WI38 (cell line): ENCODE measurements around the gene P3H4.
"Not testable (repeated sequence)": the region's sequence is repeated elsewhere in the genome, so short reads cannot be mapped to it uniquely, and the experiment has no call there.

Experiments used
- H3K4me3 ChIP-seq: 2 replicates; pipeline ENCODE4 v1.5.1; 2011; ENCODE audit warnings: low read depth, mild to moderate bottlenecking, control low read depth, low read length
- TF ChIP-seq, protein P1 (sequence below): IDR thresholded peaks from 2 replicates; pipeline ENCODE4 v1.5.1; 2012; ENCODE audit warnings: low read depth, mild to moderate bottlenecking, control low read depth, low read length

Gene P3H4

DNA sequence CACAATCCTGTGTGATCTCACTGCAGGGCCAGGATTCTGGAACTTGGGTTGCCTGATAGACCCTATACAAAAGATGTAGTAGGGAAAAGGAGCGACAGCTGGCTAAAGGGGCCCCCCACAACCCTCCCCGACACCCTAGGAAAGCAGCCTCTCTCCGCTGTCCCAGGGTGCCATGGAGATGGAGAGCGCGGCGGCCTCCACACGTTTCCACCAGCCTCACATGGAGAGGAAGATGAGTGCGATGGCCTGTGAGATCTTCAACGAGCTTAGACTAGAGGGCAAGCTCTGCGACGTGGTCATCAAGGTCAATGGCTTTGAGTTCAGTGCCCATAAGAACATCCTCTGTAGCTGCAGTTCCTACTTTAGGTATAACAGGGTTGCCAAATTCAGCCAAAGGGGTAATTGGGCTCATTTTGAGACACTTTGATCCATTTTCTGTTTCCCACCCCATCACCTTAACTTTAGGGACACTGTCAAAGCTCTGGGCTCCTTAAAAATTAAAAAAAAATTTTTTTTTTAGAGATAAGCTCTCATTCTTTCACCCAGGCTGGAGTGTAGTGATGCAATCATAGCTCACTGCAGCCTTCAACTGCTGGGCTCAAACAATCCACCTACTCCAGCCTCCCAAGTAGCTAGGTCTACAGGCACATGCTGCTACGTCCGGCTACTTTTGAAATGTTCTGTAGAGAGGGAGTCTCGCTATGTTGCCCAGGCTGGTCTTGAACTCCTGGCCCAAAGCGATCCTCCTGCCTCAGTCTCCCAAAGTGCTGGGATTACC is 26.2 kb upstream of the P3H4 start, which contains the start of gene KLHL10:
TSS of gene KLHL10 (plus strand) at position 65 of the 778 bp plus-strand sequence. CDS start at position 173, 108 bp downstream.
- H3K4me3 ChIP-seq, result no peak within 1 kb of the TSS
- TF ChIP-seq, protein P1, sequence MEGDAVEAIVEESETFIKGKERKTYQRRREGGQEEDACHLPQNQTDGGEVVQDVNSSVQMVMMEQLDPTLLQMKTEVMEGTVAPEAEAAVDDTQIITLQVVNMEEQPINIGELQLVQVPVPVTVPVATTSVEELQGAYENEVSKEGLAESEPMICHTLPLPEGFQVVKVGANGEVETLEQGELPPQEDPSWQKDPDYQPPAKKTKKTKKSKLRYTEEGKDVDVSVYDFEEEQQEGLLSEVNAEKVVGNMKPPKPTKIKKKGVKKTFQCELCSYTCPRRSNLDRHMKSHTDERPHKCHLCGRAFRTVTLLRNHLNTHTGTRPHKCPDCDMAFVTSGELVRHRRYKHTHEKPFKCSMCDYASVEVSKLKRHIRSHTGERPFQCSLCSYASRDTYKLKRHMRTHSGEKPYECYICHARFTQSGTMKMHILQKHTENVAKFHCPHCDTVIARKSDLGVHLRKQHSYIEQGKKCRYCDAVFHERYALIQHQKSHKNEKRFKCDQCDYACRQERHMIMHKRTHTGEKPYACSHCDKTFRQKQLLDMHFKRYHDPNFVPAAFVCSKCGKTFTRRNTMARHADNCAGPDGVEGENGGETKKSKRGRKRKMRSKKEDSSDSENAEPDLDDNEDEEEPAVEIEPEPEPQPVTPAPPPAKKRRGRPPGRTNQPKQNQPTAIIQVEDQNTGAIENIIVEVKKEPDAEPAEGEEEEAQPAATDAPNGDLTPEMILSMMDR, result no peak

DNA sequence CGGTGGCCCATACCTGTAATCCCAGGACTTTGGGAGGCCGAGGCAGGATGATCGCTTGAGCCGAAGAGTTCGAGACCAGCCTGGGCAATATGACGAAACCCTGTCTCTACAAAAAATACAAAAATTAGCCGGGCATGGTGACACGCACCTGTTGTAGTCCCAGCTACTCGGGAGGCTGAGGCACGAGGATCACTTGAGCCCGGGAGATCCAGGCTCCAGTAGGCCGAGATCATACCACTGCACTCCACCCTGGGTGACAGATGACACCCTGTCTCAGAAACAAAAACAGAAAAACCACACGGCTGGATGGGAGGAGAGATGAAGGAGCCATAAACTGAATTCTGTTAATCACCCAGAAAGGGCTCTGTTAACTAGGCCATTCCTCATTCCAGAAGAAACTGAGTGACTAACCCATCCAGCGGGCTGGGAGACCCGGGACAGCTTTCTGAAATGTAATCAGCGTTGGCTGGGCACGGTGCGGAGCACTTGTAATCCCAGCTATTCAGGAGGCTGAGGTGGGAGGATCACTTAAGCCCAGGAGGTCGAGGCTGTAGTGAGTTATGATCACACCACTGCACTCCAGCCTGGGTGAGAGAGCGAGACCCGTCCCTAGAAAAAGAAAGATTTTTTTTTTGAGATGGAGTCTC is 24.9 kb upstream of the P3H4 start:
- peak overlapping the region; percentile 69 for H3K4me3 ChIP-seq
- TF ChIP-seq, protein P1, result no peak

DNA sequence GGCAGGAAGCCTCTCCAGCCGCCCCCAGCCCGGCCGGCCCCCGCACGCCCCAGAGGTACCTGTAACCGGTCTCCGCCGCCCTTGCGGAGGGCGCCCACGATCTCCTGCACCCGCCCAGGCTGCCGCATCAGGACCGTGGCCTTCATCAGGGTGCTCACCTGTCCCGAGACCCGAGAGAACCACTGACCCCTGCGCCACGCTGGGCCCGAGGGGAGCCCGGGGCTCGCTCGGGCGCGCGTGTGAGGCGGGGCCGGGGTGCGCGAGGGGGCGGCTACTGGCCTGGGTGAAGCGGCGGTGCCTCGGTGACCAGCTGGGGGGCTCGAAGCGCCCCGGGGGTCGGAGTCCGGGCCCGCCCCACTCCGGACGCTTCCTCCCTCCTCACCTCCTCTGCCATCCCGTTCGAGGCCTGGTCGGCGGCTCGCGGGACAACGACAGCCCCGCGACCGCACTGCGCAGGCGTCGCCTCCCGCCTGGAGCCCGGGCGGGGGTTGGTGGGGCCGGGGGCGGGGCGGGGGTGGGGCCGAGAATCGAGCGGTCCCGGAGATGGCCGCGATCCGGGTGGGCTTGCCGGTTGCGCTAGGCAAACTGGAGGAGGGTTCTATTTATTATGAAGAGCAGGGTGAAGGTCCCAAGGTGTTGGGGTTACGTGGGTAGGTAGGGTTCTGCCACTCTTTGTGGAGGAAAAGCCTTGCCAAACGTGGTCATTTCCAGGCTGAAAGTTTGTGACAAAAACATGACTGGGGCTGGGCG is 24.2 kb upstream of the P3H4 start, which contains the start of gene NT5C3B:
TSS of gene NT5C3B (minus strand) at position 433 of the 750 bp plus-strand sequence. CDS start at position 394, 39 bp downstream.
- TF ChIP-seq, protein P1, result no peak
- H3K4me3 ChIP-seq, result peak within 1 kb of the TSS; percentile 69

DNA sequence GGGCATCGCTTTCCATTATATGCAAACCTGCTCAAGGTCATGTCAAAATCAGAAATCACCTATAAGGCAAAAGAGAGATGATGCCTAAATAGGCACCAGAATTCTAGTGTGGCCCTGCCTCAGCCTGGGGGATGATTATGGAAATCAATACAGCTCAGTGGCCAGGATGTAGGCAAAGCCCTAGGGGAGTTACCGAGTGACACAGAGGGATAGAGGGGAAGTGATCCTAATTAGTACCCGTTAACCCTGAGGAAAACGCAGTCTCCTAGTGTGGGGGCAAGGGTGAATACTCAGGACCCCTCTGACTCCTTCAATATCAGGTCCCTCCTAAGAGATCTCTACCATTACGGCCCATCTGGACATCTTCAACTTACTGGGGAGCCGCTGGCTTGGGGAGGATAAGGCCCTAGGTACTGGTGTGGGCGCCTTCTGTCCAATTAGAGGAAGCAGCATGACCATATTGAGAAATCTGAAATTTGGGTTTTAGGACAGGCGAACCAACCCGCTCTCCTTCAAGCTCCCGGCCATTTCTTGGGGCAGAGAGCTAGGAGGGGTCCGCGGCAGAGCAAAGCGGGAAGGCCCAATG is 23.6 kb upstream of the P3H4 start:
- TF ChIP-seq, protein P1, result no peak
- peak overlapping the region; percentile 69 for H3K4me3 ChIP-seq

DNA sequence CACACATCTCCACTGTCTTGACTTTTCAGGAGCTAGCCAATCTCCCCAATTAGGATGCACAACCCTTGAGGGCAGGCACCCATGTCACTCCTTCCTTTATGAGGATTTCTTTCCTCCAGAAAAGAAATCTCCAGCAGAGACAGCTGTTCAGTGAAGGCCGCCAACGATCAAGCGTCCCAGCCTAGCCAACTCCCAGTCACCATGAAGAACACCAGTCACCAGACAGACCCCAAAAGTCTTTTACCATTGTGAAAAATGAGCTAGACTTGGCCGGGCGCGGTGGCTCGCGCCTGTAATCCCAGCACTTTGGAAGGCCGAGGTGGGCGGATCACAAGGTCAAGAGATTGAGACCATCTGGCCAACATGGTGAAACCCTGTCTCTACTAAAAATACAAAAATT is 18.2 kb upstream of the P3H4 start:
- H3K4me3 ChIP-seq, result not testable (repeated sequence)

DNA sequence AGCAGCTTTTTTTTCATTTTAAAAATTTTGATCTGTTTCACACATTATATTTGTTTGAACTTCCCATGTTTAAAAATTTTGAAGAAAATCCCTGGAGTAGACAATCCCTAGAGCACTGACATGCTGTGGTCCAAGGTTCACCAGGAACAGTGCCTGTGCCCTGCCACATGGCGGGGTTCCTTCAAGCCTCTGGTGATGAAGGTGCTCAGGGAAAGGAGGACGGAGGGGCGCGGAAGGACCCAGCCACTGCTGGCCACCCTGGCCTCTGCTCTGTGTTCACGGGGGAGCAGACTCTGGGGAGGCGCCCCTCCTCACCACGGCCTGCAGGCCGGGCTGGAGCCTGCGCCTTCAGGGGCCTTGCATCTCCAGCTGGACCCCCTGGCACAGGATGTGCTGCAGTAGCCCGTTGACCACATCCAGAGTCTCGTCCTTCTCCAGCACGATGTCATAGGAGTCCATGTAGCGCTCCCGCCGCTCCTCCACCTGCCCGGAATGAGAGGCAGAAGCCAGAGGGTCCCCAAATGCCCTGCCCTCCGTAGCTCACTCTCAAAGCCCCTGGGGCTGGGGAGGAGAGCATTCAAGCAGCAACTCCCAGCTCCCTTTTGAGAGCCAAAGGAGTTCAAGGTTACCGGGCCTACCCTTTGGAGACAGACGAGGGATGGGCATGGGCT is 13.6 kb upstream of the P3H4 start:
- H3K4me3 ChIP-seq, result no peak overlapping the region
- TF ChIP-seq, protein P1, result no peak

DNA sequence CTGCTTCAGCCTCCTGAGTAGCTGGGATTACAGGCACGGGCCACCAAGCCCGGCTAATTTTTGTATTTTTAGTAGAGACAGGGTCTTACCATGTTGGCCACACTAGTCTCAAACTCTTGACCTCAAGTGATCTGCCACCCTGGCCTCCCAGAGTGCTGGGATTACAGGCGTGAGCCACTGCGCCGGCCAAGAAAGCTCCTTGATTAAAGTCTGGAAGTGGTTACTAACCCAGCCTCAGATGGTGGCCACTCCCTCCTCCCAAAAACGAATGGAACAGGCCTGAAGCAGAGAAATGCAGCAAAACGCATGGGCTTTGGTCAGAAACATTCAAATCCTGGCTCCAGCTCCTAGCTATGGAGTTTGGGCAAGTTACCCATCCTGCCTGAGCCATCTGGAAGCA is 12.3 kb upstream of the P3H4 start:
- TF ChIP-seq, protein P1, result no peak
- H3K4me3 ChIP-seq, result no peak overlapping the region
